Lower leg skin (tissue), 4 donors: ENCODE results near the gene RARB. TPM values are rescaled to one million over a fixed set of nuclear protein-coding genes. Genes with fewer than 3 reads are reported as not detected.

Source experiments
- DNase-seq, 2 donors: peaks; one replicate each; pipeline ENCODE4 v3.0.0-alpha.2; 2019; ENCODE audit warnings: low spot score in 2 of 2
- H3K4me3 ChIP-seq: fragments of 200-600 bp; sonication (generic); 2 replicates; pipeline ENCODE4 v1.5.1; 2017; ENCODE audit warnings: mild to moderate bottlenecking, low read depth; ENCODE audit not compliant: poor library complexity, severe bottlenecking
- CTCF ChIP-seq, 3 donors: fragments of 450-650 bp; IDR thresholded peaks; one replicate each; pipeline ENCODE4 v1.5.1; 2016; ENCODE audit warnings: antibody characterized with exemption in 3 of 3, mild to moderate bottlenecking in 3 of 3, moderate library complexity in 2 of 3
- POLR2A ChIP-seq, 2 donors: fragments of 450-650 bp; IDR thresholded peaks; one replicate each; pipeline ENCODE4 v1.6.1; 2016 to 2017; ENCODE audit warnings: antibody characterized with exemption in 2 of 2, mild to moderate bottlenecking in 1 of 2, moderate library complexity in 1 of 2
- WGBS, 2 donors: methylation state at CpG; one replicate each; pipeline ENCODE4 v1.1.5; 2018; 5-methylcytosine and 5-hydroxymethylcytosine counted together
- intact Hi-C: fragments of 100-400 bp; cut with DNase I; formaldehyde crosslinking; loops from one replicate; pipeline ENCODE4 v1.15.0; 2023; ENCODE audit warnings: low total_unique reads
- total RNA-seq, 4 donors: library from RNA; depleted of rRNA; stranded (reverse); fragments of >200 nt; gene quantifications; one replicate each; pipeline ENCODE4 v1.1.0, GENCODE V29; 2016

RARB gene
- total RNA-seq, 4 donors from 2014 or later: 0.34 to 6.5 (median 4.4) TPM; not detected in 1

- WGBS, 2 donors: 67 to 74% methylated on average over 9 of the region's 9 CpGs
- TF ChIP-seq POLR2A (IDR thresholded peaks at IDR 0.05) (no peak), CTCF (IDR thresholded peaks at IDR 0.05) (no peak)
- no peak overlapping the region for H3K4me3 ChIP-seq
- intact Hi-C loops: no loop called here
- DNase-seq: no peak
Observed at GRCh38 chr3:25385807-25386460, 42.1 kb upstream of the RARB start.

GRCh38 chr3:25386686-25387255 is 41.3 kb upstream of the RARB start:
- no peak for DNase-seq
- intact Hi-C loops: no loop called here
- 57 to 58% methylated on average over 4 of the region's 4 CpGs for WGBS, 2 donors
- no peak for TF ChIP-seq POLR2A (IDR thresholded peaks at IDR 0.05)
- TF ChIP-seq CTCF (IDR thresholded peaks at IDR 0.05): no peak
- no peak overlapping the region for H3K4me3 ChIP-seq

GRCh38 chr3:25390605-25391004 is 37.5 kb upstream of the RARB start:
- intact Hi-C loops: no loop called here
- DNase-seq: no peak
- H3K4me3 ChIP-seq: no peak overlapping the region
- TF ChIP-seq CTCF (IDR thresholded peaks at IDR 0.05) (no peak), POLR2A (IDR thresholded peaks at IDR 0.05) (no peak)
- 92% methylated on average over 3 of the region's 3 CpGs for WGBS, 2 donors

GRCh38 chr3:25396251-25396650 is 31.8 kb upstream of the RARB start:
- DNase-seq: no peak
- no peak overlapping the region for H3K4me3 ChIP-seq
- intact Hi-C loops: no loop called here
- TF ChIP-seq POLR2A (IDR thresholded peaks at IDR 0.05): no peak
- 83 to 84% methylated on average over 2 of the region's 2 CpGs for WGBS, 2 donors

- 93% methylated on average over 4 of the region's 4 CpGs for WGBS, 2 donors
- no peak overlapping the region for H3K4me3 ChIP-seq
- TF ChIP-seq POLR2A (IDR thresholded peaks at IDR 0.05) (no peak), CTCF (IDR thresholded peaks at IDR 0.05) (no peak)
- DNase-seq: no peak
- intact Hi-C loops: no loop called here
Observed at GRCh38 chr3:25396686-25397085, 31.4 kb upstream of the RARB start.

- TF ChIP-seq CTCF (IDR thresholded peaks at IDR 0.05) (no peak), POLR2A (IDR thresholded peaks at IDR 0.05) (no peak)
- intact Hi-C loops: no loop called here
- 72 to 94% methylated on average over 2 of the region's 2 CpGs for WGBS, 2 donors
- no peak overlapping the region for H3K4me3 ChIP-seq
- DNase-seq: no peak
Observed at GRCh38 chr3:25397150-25397549, 30.9 kb upstream of the RARB start.
